ENCODE results near the gene SIKE1. TPM values are rescaled to one million over a fixed set of nuclear protein-coding genes. Genes with fewer than 3 reads are reported as not detected.

The SIKE1 gene
- total RNA-seq, 4 donors from 2014 or later = 47.5 to 57.4 (median 55.4) TPM

DNA sequence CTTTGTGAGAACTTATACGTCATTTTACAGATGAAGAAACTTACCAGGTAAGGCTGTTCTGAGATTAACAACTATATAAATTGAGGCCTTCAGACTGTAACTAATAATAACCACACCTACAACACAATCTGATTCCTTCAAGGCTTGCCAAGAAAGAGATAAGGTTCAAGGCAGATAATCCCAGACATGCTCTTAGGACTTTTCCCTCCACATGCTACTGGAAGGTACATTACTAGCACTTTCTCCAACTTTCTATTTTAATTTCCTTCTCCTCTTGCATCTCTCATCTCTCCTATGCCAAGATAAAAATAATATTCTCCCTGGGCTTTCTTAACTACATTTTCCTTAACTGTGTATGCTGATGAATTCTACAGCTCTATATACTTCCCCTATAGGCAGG, 45.0 kb downstream of the SIKE1 start:
- 83 to 95% methylated on average over 1 of the region's 1 CpG for WGBS, 2 donors
- intact Hi-C loops (cut with DNase I; ENCODE audit: low total_unique reads) = no loop called here
- TF ChIP-seq, protein P1, sequence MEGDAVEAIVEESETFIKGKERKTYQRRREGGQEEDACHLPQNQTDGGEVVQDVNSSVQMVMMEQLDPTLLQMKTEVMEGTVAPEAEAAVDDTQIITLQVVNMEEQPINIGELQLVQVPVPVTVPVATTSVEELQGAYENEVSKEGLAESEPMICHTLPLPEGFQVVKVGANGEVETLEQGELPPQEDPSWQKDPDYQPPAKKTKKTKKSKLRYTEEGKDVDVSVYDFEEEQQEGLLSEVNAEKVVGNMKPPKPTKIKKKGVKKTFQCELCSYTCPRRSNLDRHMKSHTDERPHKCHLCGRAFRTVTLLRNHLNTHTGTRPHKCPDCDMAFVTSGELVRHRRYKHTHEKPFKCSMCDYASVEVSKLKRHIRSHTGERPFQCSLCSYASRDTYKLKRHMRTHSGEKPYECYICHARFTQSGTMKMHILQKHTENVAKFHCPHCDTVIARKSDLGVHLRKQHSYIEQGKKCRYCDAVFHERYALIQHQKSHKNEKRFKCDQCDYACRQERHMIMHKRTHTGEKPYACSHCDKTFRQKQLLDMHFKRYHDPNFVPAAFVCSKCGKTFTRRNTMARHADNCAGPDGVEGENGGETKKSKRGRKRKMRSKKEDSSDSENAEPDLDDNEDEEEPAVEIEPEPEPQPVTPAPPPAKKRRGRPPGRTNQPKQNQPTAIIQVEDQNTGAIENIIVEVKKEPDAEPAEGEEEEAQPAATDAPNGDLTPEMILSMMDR (IDR thresholded peaks at IDR 0.05) = no peak
- no peak for TF ChIP-seq POLR2A (IDR thresholded peaks at IDR 0.05)
- no peak overlapping the region for H3K4me3 ChIP-seq (ENCODE audit: low read depth, poor library complexity, severe bottlenecking)
- no peak for DNase-seq (ENCODE audit: low spot score in 2 of 2)

DNA sequence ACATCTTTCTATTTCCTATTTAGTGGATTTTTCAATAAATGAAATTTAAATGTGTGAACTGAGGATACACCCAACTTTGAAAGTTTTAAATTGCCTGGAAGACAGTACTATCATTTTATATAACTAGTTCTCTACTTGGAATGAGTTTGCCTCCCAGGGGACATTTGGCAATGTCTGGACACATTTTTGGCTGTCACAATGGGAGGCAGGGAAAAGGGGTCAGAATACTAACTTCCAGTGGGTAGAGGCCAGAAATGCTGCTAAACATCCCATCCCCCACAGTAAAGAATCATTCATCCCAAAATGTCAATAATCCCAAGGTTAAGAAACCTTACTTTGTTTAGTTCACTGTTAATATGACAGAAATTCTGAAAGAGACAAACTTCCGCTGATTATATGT, 50.7 kb downstream of the SIKE1 start:
- intact Hi-C loops (cut with DNase I; ENCODE audit: low total_unique reads) = no loop called here
- WGBS, 2 donors = 94 to 100% methylated on average over 1 of the region's 1 CpG
- no peak for DNase-seq (ENCODE audit: low spot score in 2 of 2)

DNA sequence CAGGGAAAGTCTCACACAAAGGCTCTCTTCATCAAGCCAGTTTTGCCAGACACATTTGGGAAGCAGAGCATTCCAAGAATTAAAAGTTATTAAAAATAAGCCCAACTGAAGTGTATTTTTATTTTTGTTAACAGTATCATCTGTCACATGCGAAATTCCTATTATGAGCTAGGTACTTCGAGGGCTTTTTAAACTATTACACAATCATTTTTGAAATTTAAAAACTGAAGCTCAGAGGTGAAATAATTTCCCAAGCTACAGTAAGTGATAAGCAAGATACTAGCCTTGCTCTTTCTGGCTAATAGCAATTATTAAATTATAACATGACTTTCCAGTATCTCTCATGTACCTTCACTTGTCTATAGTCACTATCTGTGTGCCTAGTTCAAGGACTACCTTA, 51.9 kb downstream of the SIKE1 start:
- 89 to 91% methylated on average over 2 of the region's 2 CpGs for WGBS, 2 donors
- no peak for TF ChIP-seq POLR2A (IDR thresholded peaks at IDR 0.05)
- TF ChIP-seq, protein P1 (IDR thresholded peaks at IDR 0.05) = no peak
- no peak for DNase-seq (ENCODE audit: low spot score in 2 of 2)
- H3K4me3 ChIP-seq (ENCODE audit: low read depth, poor library complexity, severe bottlenecking) = no peak overlapping the region
- intact Hi-C loops (cut with DNase I; ENCODE audit: low total_unique reads) = no loop called here

More for the DNA sequence above, 50.7 kb downstream of the SIKE1 start:
- H3K4me3 ChIP-seq (ENCODE audit: low read depth, poor library complexity, severe bottlenecking) = no peak overlapping the region
- no peak for TF ChIP-seq POLR2A (IDR thresholded peaks at IDR 0.05)
- TF ChIP-seq, protein P1 (IDR thresholded peaks at IDR 0.05) = no peak

DNA sequence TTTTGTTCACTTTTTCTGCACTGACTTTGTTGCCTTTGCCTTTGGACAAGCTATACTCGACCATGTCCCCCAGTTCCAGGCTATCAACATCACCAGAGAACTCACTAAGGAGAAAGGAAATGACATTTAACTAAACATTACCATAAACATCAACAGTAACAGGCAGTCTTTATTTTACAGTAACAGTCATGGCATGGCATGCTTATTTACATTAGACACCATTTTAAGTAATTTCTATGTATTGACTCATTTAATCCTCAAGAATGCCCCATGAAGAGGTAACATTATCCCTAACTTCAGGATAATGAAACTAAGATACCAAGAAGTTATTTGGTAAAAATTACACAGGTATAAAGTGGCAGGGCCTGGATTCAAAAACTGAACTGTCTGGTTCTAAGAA, 55.3 kb downstream of the SIKE1 start:
- no peak overlapping the region for H3K4me3 ChIP-seq (ENCODE audit: low read depth, poor library complexity, severe bottlenecking)
- no peak for DNase-seq (ENCODE audit: low spot score in 2 of 2)
- TF ChIP-seq, protein P1 (IDR thresholded peaks at IDR 0.05) = no peak
- WGBS, 2 donors = 87% methylated on average over 1 of the region's 1 CpG
- intact Hi-C loops (cut with DNase I; ENCODE audit: low total_unique reads) = no loop called here

DNA sequence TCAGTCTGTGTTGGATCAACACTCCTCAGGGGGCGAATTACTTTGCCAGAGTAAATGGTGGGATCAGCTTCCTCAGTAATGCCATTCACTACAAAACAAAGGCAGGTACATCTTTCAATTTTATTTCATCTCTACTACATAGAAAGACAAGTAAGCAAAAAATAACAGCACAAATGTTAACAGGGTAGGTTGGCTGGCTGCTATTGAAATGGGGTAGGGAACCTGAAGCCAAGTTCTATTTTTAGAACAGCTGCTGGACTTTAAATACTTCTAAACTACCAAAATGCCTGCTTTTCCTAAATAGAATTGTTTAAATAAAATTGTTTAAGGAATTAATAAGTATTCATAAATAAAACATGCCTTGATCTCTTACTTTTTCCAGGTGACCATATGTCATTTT, 56.6 kb downstream of the SIKE1 start:
- intact Hi-C loops (cut with DNase I; ENCODE audit: low total_unique reads) = no loop called here
- TF ChIP-seq POLR2A (IDR thresholded peaks at IDR 0.05) = no peak
- TF ChIP-seq, protein P1 (IDR thresholded peaks at IDR 0.05) = no peak
- whole genome bisulfite sequencing, 2 donors = 100% methylated on average over 1 of the region's 1 CpG
- H3K4me3 ChIP-seq (ENCODE audit: low read depth, poor library complexity, severe bottlenecking) = no peak overlapping the region
- DNase-seq (ENCODE audit: low spot score in 2 of 2) = no peak

DNA sequence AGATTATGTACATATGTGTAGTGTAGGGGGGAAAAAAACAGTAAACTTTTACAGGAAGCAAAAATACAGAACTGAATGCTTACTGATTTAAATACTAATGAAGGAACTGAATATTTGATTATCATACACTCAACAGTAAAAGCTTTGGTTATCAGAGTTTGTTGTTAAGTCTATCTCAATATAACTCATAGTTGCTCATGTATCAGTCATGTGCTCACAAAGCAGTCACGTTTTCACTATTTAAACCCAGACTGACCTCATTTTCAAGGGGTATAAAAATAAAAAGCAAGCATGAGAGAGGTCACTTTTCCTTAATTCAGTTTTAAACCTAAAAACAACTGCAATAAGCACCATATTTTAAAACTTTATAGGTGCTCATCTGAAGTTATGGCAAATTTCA, 57.0 kb downstream of the SIKE1 start:
- intact Hi-C loops (cut with DNase I; ENCODE audit: low total_unique reads) = no loop called here
- 0% methylated on average over 1 of the region's 1 CpG for WGBS, 2 donors
- no peak for DNase-seq (ENCODE audit: low spot score in 2 of 2)
- no peak overlapping the region for H3K4me3 ChIP-seq (ENCODE audit: low read depth, poor library complexity, severe bottlenecking)
- TF ChIP-seq, protein P1 (IDR thresholded peaks at IDR 0.05) = no peak
- TF ChIP-seq POLR2A (IDR thresholded peaks at IDR 0.05) = no peak
